ENCODE measurements around the gene LRRC75A. TPM values are rescaled to one million over a fixed set of nuclear protein-coding genes. Genes with fewer than 3 reads are reported as not detected.

LRRC75A gene
- total and polyA plus RNA-seq, 2 donors (not counting 1 experiment from before 2014, with no cell fraction given): 2.0 to 3.4 TPM

GRCh38 chr17:16479264-16479663, 12.7 kb downstream of the LRRC75A start:
- Mint-ChIP-seq H3K4me3 (no peak overlapping the region), H3K9me3 (ENCODE audit: insufficient read depth) (no peaks in the 10 kb centered on the region), H3K27me3 (peaks cover 1% of the 10 kb centered on the region), H3K4me1 (no peaks in the 10 kb centered on the region), H3K27ac (no peak overlapping the region)
- Histone ChIP-seq H3K79me2 (ENCODE audit: control insufficient read depth, insufficient read depth, low read length) (no peaks in the 10 kb centered on the region), H4K20me1 (ENCODE audit: control insufficient read depth, insufficient read depth, low read length, poor library complexity, severe bottlenecking) (no peaks in the 10 kb centered on the region), H2AFZ (ENCODE audit: insufficient read depth, low read depth, low read length, poor library complexity, severe bottlenecking) (no peak overlapping the region), H3K9me3 (ENCODE audit: control extremely low read depth in 1 of 3, control insufficient read depth in 2 of 3, insufficient read depth in 1 of 3, low read length in 2 of 3) (no peaks in the 10 kb centered on the region), H3K27ac (ENCODE audit: low read length in 2 of 2) (no peak overlapping the region), H3K27me3 (replicated peaks in 1 of 4; ENCODE audit: control extremely low read depth in 1 of 4, control insufficient read depth in 3 of 4, insufficient read depth in 4 of 4, low read length in 3 of 4) (no peaks in the 10 kb centered on the region), H3K4me2 (replicated peaks; ENCODE audit: low read depth, low read length, poor library complexity, severe bottlenecking) (no peak overlapping the region), H3K4me3 (ENCODE audit: control extremely low read depth in 1 of 5, extremely low read depth in 1 of 5, insufficient read depth in 1 of 5, low read depth in 2 of 5, low read length in 4 of 5) (no peak overlapping the region), H3K36me3 (replicated peaks in 1 of 2; ENCODE audit: control extremely low read depth in 1 of 2, control insufficient read depth in 1 of 2, extremely low read depth in 1 of 2, insufficient read depth in 2 of 2, low read length in 1 of 2) (no peaks in the 10 kb centered on the region), H3K4me1 (ENCODE audit: control insufficient read depth in 2 of 2, insufficient read depth in 2 of 2, low read length in 2 of 2) (no peaks in the 10 kb centered on the region), H3K9ac (ENCODE audit: low read length) (no peak overlapping the region)
- DNase-seq (no peak), ATAC-seq (ENCODE audit: low read depth) (no peak)
- WGBS (ENCODE audit: insufficient coverage): 92% methylated on average over 2 of the region's 2 CpGs
- POLR2A ChIA-PET: no interaction called here
- TF ChIP-seq, protein P1, sequence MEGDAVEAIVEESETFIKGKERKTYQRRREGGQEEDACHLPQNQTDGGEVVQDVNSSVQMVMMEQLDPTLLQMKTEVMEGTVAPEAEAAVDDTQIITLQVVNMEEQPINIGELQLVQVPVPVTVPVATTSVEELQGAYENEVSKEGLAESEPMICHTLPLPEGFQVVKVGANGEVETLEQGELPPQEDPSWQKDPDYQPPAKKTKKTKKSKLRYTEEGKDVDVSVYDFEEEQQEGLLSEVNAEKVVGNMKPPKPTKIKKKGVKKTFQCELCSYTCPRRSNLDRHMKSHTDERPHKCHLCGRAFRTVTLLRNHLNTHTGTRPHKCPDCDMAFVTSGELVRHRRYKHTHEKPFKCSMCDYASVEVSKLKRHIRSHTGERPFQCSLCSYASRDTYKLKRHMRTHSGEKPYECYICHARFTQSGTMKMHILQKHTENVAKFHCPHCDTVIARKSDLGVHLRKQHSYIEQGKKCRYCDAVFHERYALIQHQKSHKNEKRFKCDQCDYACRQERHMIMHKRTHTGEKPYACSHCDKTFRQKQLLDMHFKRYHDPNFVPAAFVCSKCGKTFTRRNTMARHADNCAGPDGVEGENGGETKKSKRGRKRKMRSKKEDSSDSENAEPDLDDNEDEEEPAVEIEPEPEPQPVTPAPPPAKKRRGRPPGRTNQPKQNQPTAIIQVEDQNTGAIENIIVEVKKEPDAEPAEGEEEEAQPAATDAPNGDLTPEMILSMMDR (IDR thresholded peaks at IDR 0.05): no peak
- no peak for TF ChIP-seq EZH2 (IDR thresholded peaks at IDR 0.05; ENCODE audit: borderline replicate concordance, insufficient read depth, low read depth, low read length, poor library complexity, severe bottlenecking)
- CTCF ChIA-PET: interaction anchor here (1.0 to 1.3 kb wide), 5 partner anchors 10 to 116 kb away, joined by 3 to 4 read pairs (median 3); no protein-coding TSS in a partner anchor
- intact Hi-C loops (cut with micrococcal nuclease): no loop called here

DNA sequence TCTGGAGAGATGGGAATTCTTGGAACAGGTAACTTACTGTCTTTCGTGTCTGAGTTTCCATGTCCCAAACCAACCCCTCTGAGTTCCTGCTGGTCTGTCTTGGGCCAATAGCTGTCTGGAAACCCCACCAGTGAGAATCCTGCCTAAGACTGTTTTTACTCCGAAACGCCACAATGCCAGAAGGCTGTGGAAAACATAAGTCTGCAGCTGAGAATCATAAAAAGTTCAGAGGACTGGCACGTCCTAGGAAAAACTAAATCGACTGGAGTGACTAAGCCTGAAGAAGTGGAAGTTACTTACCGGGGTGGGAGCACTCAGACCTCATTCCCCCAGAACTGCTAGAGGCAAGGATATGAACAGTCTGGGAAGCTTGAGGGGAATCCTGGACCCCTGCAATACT, 13.3 kb downstream of the LRRC75A start:
- DNase-seq (no peak), ATAC-seq (ENCODE audit: low read depth) (no peak)
- H3K9me3 Mint-ChIP-seq (ENCODE audit: insufficient read depth): no peaks in the 10 kb centered on the region
- Histone ChIP-seq H3K27me3 (replicated peaks in 1 of 4; ENCODE audit: control extremely low read depth in 1 of 4, control insufficient read depth in 3 of 4, insufficient read depth in 4 of 4, low read length in 3 of 4) (no peaks in the 10 kb centered on the region), H3K79me2 (ENCODE audit: control insufficient read depth, insufficient read depth, low read length) (no peaks in the 10 kb centered on the region), H3K9ac (ENCODE audit: low read length) (no peak overlapping the region), H4K20me1 (ENCODE audit: control insufficient read depth, insufficient read depth, low read length, poor library complexity, severe bottlenecking) (no peaks in the 10 kb centered on the region), H2AFZ (ENCODE audit: insufficient read depth, low read depth, low read length, poor library complexity, severe bottlenecking) (no peak overlapping the region), H3K4me2 (replicated peaks; ENCODE audit: low read depth, low read length, poor library complexity, severe bottlenecking) (no peak overlapping the region), H3K9me3 (ENCODE audit: control extremely low read depth in 1 of 3, control insufficient read depth in 2 of 3, insufficient read depth in 1 of 3, low read length in 2 of 3) (no peaks in the 10 kb centered on the region), H3K27ac (ENCODE audit: low read length in 2 of 2) (no peak overlapping the region), H3K4me1 (ENCODE audit: control insufficient read depth in 2 of 2, insufficient read depth in 2 of 2, low read length in 2 of 2) (no peaks in the 10 kb centered on the region), H3K36me3 (replicated peaks in 1 of 2; ENCODE audit: control extremely low read depth in 1 of 2, control insufficient read depth in 1 of 2, extremely low read depth in 1 of 2, insufficient read depth in 2 of 2, low read length in 1 of 2) (no peaks in the 10 kb centered on the region), H3K4me3 (ENCODE audit: control extremely low read depth in 1 of 5, extremely low read depth in 1 of 5, insufficient read depth in 1 of 5, low read depth in 2 of 5, low read length in 4 of 5) (no peak overlapping the region)
- 99% methylated on average over 6 of the region's 6 CpGs for WGBS (ENCODE audit: insufficient coverage)
- POLR2A ChIA-PET: no interaction called here
- TF ChIP-seq, protein P1 (IDR thresholded peaks at IDR 0.05): no peak
- TF ChIP-seq EZH2 (IDR thresholded peaks at IDR 0.05; ENCODE audit: borderline replicate concordance, insufficient read depth, low read depth, low read length, poor library complexity, severe bottlenecking): no peak
- no peaks in the 10 kb centered on the region for H3K27me3 Mint-ChIP-seq
- H3K4me3 Mint-ChIP-seq: no peak overlapping the region
- intact Hi-C loops (cut with micrococcal nuclease): no loop called here
- no peak overlapping the region for H3K27ac Mint-ChIP-seq
- CTCF ChIA-PET: interaction anchor here (1.0 to 1.3 kb wide), 4 partner anchors 10 to 115 kb away, joined by 3 to 4 read pairs (median 4); no protein-coding TSS in a partner anchor
- no peaks in the 10 kb centered on the region for H3K4me1 Mint-ChIP-seq

Measured in B cell (primary cell).